GM12878 (cell line): ENCODE data around the gene NFKB2. TPM values are rescaled to one million over a fixed set of nuclear protein-coding genes. Genes with fewer than 3 reads are reported as not detected.

ENCODE experiments used
- ATAC-seq: fragments of 200-7000 bp; cut with Tn5 transposase; 3 replicates; pipeline ENCODE4 v1.9.1; 2020; ENCODE audit warnings: mild to moderate bottlenecking, moderate library complexity
- BruUV-seq: library from RNA; stranded (reverse); fragments of 400-500 nt; replicated peaks from 2 replicates; lab custom pipeline; 2021; lab: Mats Ljungman, UMichigan
- CTCF ChIA-PET: fragments of 300-600 bp; sonication (Branson Sonifier 250); formaldehyde crosslinking; extraction: SDS; loops from one replicate; lab custom pipeline; 2021; ENCODE audit warnings: inconsistent platforms; lab: Yijun Ruan, JAX
- POLR2A ChIA-PET: fragments of 350-600 bp; formaldehyde crosslinking; extraction: SDS; loops from one replicate; lab custom pipeline; 2021; ENCODE audit warnings: inconsistent platforms; lab: Charles Lee
- RAD21 ChIA-PET: fragments of 300-600 bp; sonication (Branson Sonifier 250); formaldehyde crosslinking; loops from one replicate; lab custom pipeline; 2023; ENCODE audit warnings: antibody characterized with exemption; ENCODE audit not compliant: unreplicated experiment; lab: Charles Lee
- SMC1A ChIA-PET: fragments of 300-600 bp; sonication (Branson Sonifier 250); formaldehyde crosslinking; loops from one replicate; lab custom pipeline; 2023; ENCODE audit not compliant: unreplicated experiment, uncharacterized antibody; lab: Charles Lee
- DNase-seq: peaks from one replicate; pipeline ENCODE4 v3.0.0-alpha.2; 2011; ENCODE audit warnings: low read depth, low spot score
- FAIRE-seq: peaks from 3 replicates; lab custom pipeline; 2011; peaks lifted over from hg19 to GRCh38; lab: Jason Lieb, UNC
- H2AFZ ChIP-seq: 2 replicates; pipeline ENCODE4 v1.6.0; 2011; ENCODE audit warnings: low read depth, low read length, control low read depth; ENCODE audit not compliant: control insufficient read depth
- H3K27ac ChIP-seq: 2 replicates; pipeline ENCODE4 v1.5.1; 2011; ENCODE audit warnings: control low read depth; ENCODE audit not compliant: control insufficient read depth, insufficient read depth
- H3K27me3 ChIP-seq, 2 experiments: replicated peaks in 1 of 2; 2 replicates each; pipeline versions ENCODE4 v1.6.0 to v1.6.1; 2011; ENCODE audit warnings: low read length in 1 of 2; ENCODE audit not compliant: control insufficient read depth in 2 of 2, insufficient read depth in 2 of 2
- H3K36me3 ChIP-seq, 2 experiments: 2 replicates each; pipeline ENCODE4 v1.5.1; 2011; ENCODE audit warnings: low read length in 1 of 2; ENCODE audit not compliant: control insufficient read depth in 2 of 2, insufficient read depth in 2 of 2
- H3K4me1 ChIP-seq: 2 replicates; pipeline ENCODE4 v1.6.1; 2011; ENCODE audit warnings: mild to moderate bottlenecking, low read length, moderate library complexity, mixed read lengths; ENCODE audit not compliant: control insufficient read depth, insufficient read depth
- H3K4me2 ChIP-seq: 2 replicates; pipeline ENCODE4 v1.6.0; 2011; ENCODE audit warnings: control low read depth; ENCODE audit not compliant: control insufficient read depth, insufficient read depth
- H3K4me3 ChIP-seq: fragments of 200-600 bp; sonication (generic); 2 replicates; pipeline ENCODE4 v1.5.1; 2016
- H3K79me2 ChIP-seq: 2 replicates; pipeline ENCODE4 v1.6.0; 2011; ENCODE audit warnings: low read length; ENCODE audit not compliant: control insufficient read depth, insufficient read depth
- H3K9ac ChIP-seq: 2 replicates; pipeline ENCODE4 v1.8.0; 2011; ENCODE audit warnings: low read length, control low read depth, mixed read lengths; ENCODE audit not compliant: control insufficient read depth, insufficient read depth
- H3K9me3 ChIP-seq: replicated peaks from 3 replicates; pipeline ENCODE4 v1.5.1; 2011; ENCODE audit warnings: mild to moderate bottlenecking, low read length; ENCODE audit not compliant: control insufficient read depth, insufficient read depth
- H4K20me1 ChIP-seq: 2 replicates; pipeline ENCODE4 v1.6.0; 2011; ENCODE audit not compliant: control insufficient read depth, insufficient read depth
- BCL11A ChIP-seq: IDR thresholded peaks from 2 replicates; pipeline ENCODE4 v1.6.1; 2011; ENCODE audit warnings: low read depth, low read length
- CREB1 ChIP-seq: IDR thresholded peaks from 2 replicates; pipeline ENCODE4 v1.6.1; 2012; ENCODE audit warnings: low read depth, mild to moderate bottlenecking, inconsistent platforms
- EGR1 ChIP-seq, 2 experiments: IDR thresholded peaks; 1 replicate in 1 of 2; 2 replicates in 1 of 2; pipeline ENCODE4 v1.6.1; 2011 to 2012; ENCODE audit warnings: low read depth in 2 of 2, low read length in 2 of 2, borderline replicate concordance in 1 of 2, mild to moderate bottlenecking in 1 of 2, moderate library complexity in 1 of 2
- FOXK2 ChIP-seq: fragments of 450-650 bp; IDR thresholded peaks from 2 replicates; pipeline ENCODE4 v1.6.1; 2017; ENCODE audit warnings: mild to moderate bottlenecking, moderate library complexity
- HCFC1 ChIP-seq: fragments of 150-350 bp; IDR thresholded peaks from 2 replicates; pipeline ENCODE4 v1.6.1; 2014; ENCODE audit warnings: low read length
- HSF1 ChIP-seq: fragments of 150-350 bp; IDR thresholded peaks from 2 replicates; pipeline ENCODE4 v1.6.1; 2014; ENCODE audit warnings: mild to moderate bottlenecking, low read depth, low read length
- KDM1A ChIP-seq: fragments of 200-600 bp; sonication (generic); IDR thresholded peaks from 2 replicates; pipeline ENCODE4 v1.6.1; 2016; ENCODE audit warnings: borderline replicate concordance
- NFYB ChIP-seq: IDR thresholded peaks from 2 replicates; pipeline ENCODE4 v1.6.1; 2011; ENCODE audit warnings: low read depth, mild to moderate bottlenecking, low read length, improper control_type of control experiment, moderate library complexity; ENCODE audit not compliant: insufficient read depth
- PML ChIP-seq: IDR thresholded peaks from 2 replicates; pipeline ENCODE4 v1.6.1; 2012; ENCODE audit warnings: low read length, inconsistent platforms
- RELB ChIP-seq: fragments of 450-650 bp; IDR thresholded peaks from 2 replicates; pipeline ENCODE4 v1.6.1; 2017; ENCODE audit warnings: low read depth, mild to moderate bottlenecking, moderate library complexity
- SIN3A ChIP-seq: IDR thresholded peaks from 2 replicates; pipeline ENCODE4 v1.6.1; 2012; ENCODE audit warnings: low read depth, low read length, improper control_type of control experiment
- SP1 ChIP-seq: IDR thresholded peaks from one replicate; pipeline ENCODE4 v1.6.1; 2011; ENCODE audit warnings: low read depth, low read length
- SREBF2 ChIP-seq: IDR thresholded peaks from 2 replicates; pipeline ENCODE4 v1.6.1; 2012; ENCODE audit warnings: mild to moderate bottlenecking, low read length
- TAF1 ChIP-seq: IDR thresholded peaks from 2 replicates; pipeline ENCODE4 v1.6.1; 2011; ENCODE audit warnings: mild to moderate bottlenecking, low read depth, low read length, borderline replicate concordance
- TCF7 ChIP-seq: IDR thresholded peaks from 2 replicates; pipeline ENCODE4 v1.6.1; 2014; ENCODE audit warnings: antibody characterized with exemption, borderline replicate concordance
- ZNF622 ChIP-seq: fragments of 450-650 bp; IDR thresholded peaks from 2 replicates; pipeline ENCODE4 v1.6.1; 2017; ENCODE audit warnings: mild to moderate bottlenecking, inconsistent platforms
- WGBS: methylation state at CpG from one replicate; pipeline ENCODE4 v1.1.6; 2016; ENCODE audit warnings: low lambda C conversion rate; ENCODE audit not compliant: insufficient replicate concordance, insufficient coverage; ENCODE audit errors: missing lambda C conversion rate; 5-methylcytosine and 5-hydroxymethylcytosine counted together
- in situ Hi-C: fragments of 300-500 bp; cut with MboI; formaldehyde crosslinking; loops from 9 replicates; pipeline ENCODE4 v1.14.3; 2018; ENCODE audit warnings: mixed read lengths
- intact Hi-C: fragments of 100-400 bp; cut with micrococcal nuclease; formaldehyde crosslinking; loops from one replicate; pipeline ENCODE4 v1.14.2; 2022; ENCODE audit not compliant: unreplicated experiment
- polyA plus RNA-seq, 11 experiments: library from polyadenylated mRNA; depleted of rRNA in 4 of 11; unstranded in 6 of 11; stranded (reverse) in 5 of 11; fragments of >200 nt; fragmentation: Nextera tagmentation in 4 of 11; fragmentation: Illumina TruSeq in 1 of 11; extraction: Ambion mirVana in 4 of 11; extraction: Trizol in 1 of 11; gene quantifications; 1 replicate in 1 of 11; 2 replicates in 10 of 11; pipeline versions ENCODE4 v1.2.1 to v1.2.3, GENCODE V29; 2011 to 2016; ENCODE audit warnings: inconsistent platforms in 2 of 11, missing spikeins in 2 of 11, low read depth in 1 of 11
- total RNA-seq, 4 experiments: library from RNA; depleted of rRNA in 3 of 4; stranded (reverse); fragments of >200 nt in 3 of 4; fragmentation: Illumina TruSeq in 1 of 4; extraction: Trizol in 1 of 4; gene quantifications; 2 replicates each; pipeline versions ENCODE4 v1.2.1 to v1.2.3, GENCODE V29; 2013 to 2021

Gene NFKB2
- total and polyA plus RNA-seq, 10 of the 15 experiments (the other 5 are each of a cell fraction or from before 2014, with no cell fraction given) = 0.56 to 144 (median 49.4) TPM

- H3K79me2 ChIP-seq = no peaks in the 10 kb centered on the region
- no peaks in the 10 kb centered on the region for H3K36me3 ChIP-seq
- in situ Hi-C loops = no loop called here
- DNase-seq (no peak), ATAC-seq (no peak), FAIRE-seq (no peak)
- TF ChIP-seq PML (no peak), TAF1 (no peak), RELB (no peak), HSF1 (no peak), BCL11A (no peak), ZNF622 (no peak), HCFC1 (no peak), SIN3A (no peak), TCF7 (no peak), SREBF2 (no peak), FOXK2 (no peak), KDM1A (no peak), CREB1 (no peak), NFYB (no peak), SP1 (no peak), EGR1 (IDR thresholded peaks at IDR 0.05; ENCODE audit: borderline replicate concordance in 1 of 2, low read depth in 2 of 2, low read length in 2 of 2) (no peak)
- POLR2A ChIA-PET = interaction anchor here (0.6 to 0.9 kb wide), 2 partner anchors 10 to 26 kb away, joined by 3 read pairs; no protein-coding TSS in a partner anchor
- intact Hi-C loops = no loop called here
- H3K9ac ChIP-seq = no peak overlapping the region
- RAD21 ChIA-PET = interaction anchor here (0.5 to 1.1 kb wide), 2 partner anchors 39 to 333 kb away, joined by 3 to 6 read pairs; partner anchors contain the start of gene C10orf95
- H3K9me3 ChIP-seq = no peaks in the 10 kb centered on the region
- no peak overlapping the region for H3K4me3 ChIP-seq
- peaks cover 9% of the 10 kb centered on the region for H3K4me1 ChIP-seq
- H4K20me1 ChIP-seq = peaks cover 5% of the 10 kb centered on the region; the same call in 1 of the 2 replicates
- SMC1A ChIA-PET = interaction anchor here (1.4 kb wide), 1 partner anchor 9 kb away, joined by 5 read pairs; the partner anchor contains the start of gene FBXL15
- peaks cover 17 to 21% of the 10 kb centered on the region in 2 experiments for H3K27me3 ChIP-seq
- H2AFZ ChIP-seq = no peak overlapping the region
- WGBS = 65% methylated on average over 14 of the region's 14 CpGs
- CTCF ChIA-PET = interaction anchor here (0.8 to 1.0 kb wide), 2 partner anchors 11 to 12 kb away, joined by 3 to 6 read pairs; no protein-coding TSS in a partner anchor
- H3K27ac ChIP-seq = no peak overlapping the region
- H3K4me2 ChIP-seq = no peak overlapping the region
- no TSS peak for BruUV-seq
These were observed 16.1 kb downstream of the NFKB2 start for GRCh38 chr10:102411341-102412255.
